A549 (cell line): Measurements from ENCODE around the gene SPTLC3. TPM values are rescaled to one million over a fixed set of nuclear protein-coding genes. Genes with fewer than 3 reads are reported as not detected.

Experiments used
- ATAC-seq, 2 experiments: fragments of 200-7000 bp in 1 of 2; fragments of >200 bp in 1 of 2; cut with Nextera tagmentation in 1 of 2; cut with Tn5 transposase in 1 of 2; 3 replicates each; pipeline versions ENCODE4 v1.8.0 to v1.9.1; 2018 to 2020; ENCODE audit warnings: mild to moderate bottlenecking in 1 of 2, moderate library complexity in 1 of 2
- CTCF ChIA-PET: fragments of 300-600 bp; sonication (Branson Sonifier 250); formaldehyde crosslinking; extraction: SDS; loops from one replicate; lab custom pipeline; 2021; ENCODE audit warnings: antibody characterized with exemption, inconsistent platforms; lab: Yijun Ruan, JAX
- POLR2A ChIA-PET: fragments of 350-600 bp; formaldehyde crosslinking; extraction: SDS; loops from one replicate; lab custom pipeline; 2021; ENCODE audit warnings: antibody characterized with exemption, inconsistent platforms; lab: Yijun Ruan, JAX
- DNase-seq, 2 experiments: peaks; one replicate each; pipeline versions ENCODE4 v3.0.0 to v3.0.0-alpha.2; 2011 to 2016; ENCODE audit warnings: low read depth in 1 of 2, low spot score in 1 of 2
- FAIRE-seq: peaks from 2 replicates; lab custom pipeline; 2011; peaks lifted over from hg19 to GRCh38; lab: Jason Lieb, UNC
- H3K27ac ChIP-seq, 2 experiments: fragments of >200 bp; sonication (Bioruptor Twin); formaldehyde crosslinking; 3 replicates each; pipeline ENCODE4 v1.5.1; 2016 to 2017
- H3K4me1 ChIP-seq: fragments of >200 bp; sonication (Bioruptor Twin); formaldehyde crosslinking; 3 replicates; pipeline ENCODE4 v1.6.1; 2016
- H3K4me2 ChIP-seq: fragments of >200 bp; sonication (Bioruptor Twin); formaldehyde crosslinking; 3 replicates; pipeline ENCODE4 v1.6.1; 2016
- H3K4me3 ChIP-seq: fragments of >200 bp; sonication (Bioruptor Twin); formaldehyde crosslinking; 3 replicates; pipeline ENCODE4 v1.5.1; 2016
- H3K9me3 ChIP-seq: fragments of >200 bp; sonication (Bioruptor Twin); formaldehyde crosslinking; 3 replicates; pipeline ENCODE4 v1.6.1; 2016
- BCL3 ChIP-seq: fragments of >200 bp; sonication (Bioruptor Twin); formaldehyde crosslinking; IDR thresholded peaks from 3 replicates; pipeline ENCODE4 v1.6.1; 2016
- CBX8 ChIP-seq: fragments of 200-600 bp; sonication (generic); IDR thresholded peaks from 2 replicates; pipeline ENCODE4 v1.6.1; 2016
- CHD4 ChIP-seq: fragments of 200-600 bp; sonication (generic); IDR thresholded peaks from 2 replicates; pipeline ENCODE4 v1.6.1; 2016; ENCODE audit warnings: antibody characterized with exemption, mild to moderate bottlenecking, borderline replicate concordance
- ELK1 ChIP-seq: fragments of 150-350 bp; IDR thresholded peaks from 2 replicates; pipeline ENCODE4 v1.6.1; 2014; ENCODE audit warnings: low read depth, mild to moderate bottlenecking, low read length
- EP300 ChIP-seq, 2 experiments: fragments of >200 bp; sonication (Bioruptor Twin); formaldehyde crosslinking; IDR thresholded peaks; 2 replicates in 1 of 2; 3 replicates in 1 of 2; pipeline ENCODE4 v1.6.1; 2016 to 2017
- ESRRA ChIP-seq: fragments of 150-350 bp; IDR thresholded peaks from 2 replicates; pipeline ENCODE4 v1.6.1; 2014; ENCODE audit warnings: mild to moderate bottlenecking, low read length, borderline replicate concordance
- FOSL2 ChIP-seq, 2 experiments: fragments of 450-650 bp in 1 of 2; fragments of >200 bp in 1 of 2; sonication (Bioruptor Twin) in 1 of 2; formaldehyde crosslinking; IDR thresholded peaks; 2 replicates each; pipeline versions ENCODE4 v1.5.0 to v1.6.1; 2016 to 2020; ENCODE audit warnings: mild to moderate bottlenecking in 1 of 2, moderate library complexity in 1 of 2
- FOXS1 ChIP-seq: fragments of 250-450 bp; sonication (Bioruptor Pico); IDR thresholded peaks from 2 replicates; pipeline ENCODE4 v1.5.0; 2020; ENCODE audit warnings: mild to moderate bottlenecking, moderate library complexity
- HDAC2 ChIP-seq: fragments of 200-600 bp; sonication (generic); IDR thresholded peaks from 2 replicates; pipeline ENCODE4 v1.6.1; 2016
- HOXB13 ChIP-seq: fragments of 250-450 bp; sonication (Bioruptor Pico); IDR thresholded peaks from 2 replicates; pipeline ENCODE4 v1.5.0; 2020; ENCODE audit warnings: low read depth, mild to moderate bottlenecking, moderate library complexity
- HOXB5 ChIP-seq: fragments of 250-450 bp; sonication (Bioruptor Pico); IDR thresholded peaks from 2 replicates; pipeline ENCODE4 v1.5.0; 2020; ENCODE audit warnings: mild to moderate bottlenecking, moderate library complexity
- MAFK ChIP-seq: fragments of 450-650 bp; IDR thresholded peaks from 2 replicates; pipeline ENCODE4 v1.6.1; 2014; ENCODE audit not compliant: partially characterized antibody
- NFE2L2 ChIP-seq: fragments of 150-350 bp; conservative IDR thresholded peaks from 2 replicates; pipeline ENCODE4 v1.6.1; 2014; ENCODE audit warnings: low read length
- PHF8 ChIP-seq: fragments of 200-600 bp; sonication (generic); IDR thresholded peaks from 2 replicates; pipeline ENCODE4 v1.6.1; 2016; ENCODE audit warnings: low read depth, mild to moderate bottlenecking, antibody characterized with exemption, moderate library complexity, borderline replicate concordance
- POLR2AphosphoS2 ChIP-seq: conservative IDR thresholded peaks from 2 replicates; pipeline ENCODE4 v1.6.1; 2012; ENCODE audit warnings: low read length, improper control_type of control experiment, inconsistent platforms
- RARB ChIP-seq: fragments of 250-450 bp; sonication (Bioruptor Pico); IDR thresholded peaks from 2 replicates; pipeline ENCODE4 v1.8.0; 2021; ENCODE audit warnings: mild to moderate bottlenecking, moderate library complexity
- REST ChIP-seq: fragments of 200-600 bp; sonication (generic); IDR thresholded peaks from 2 replicates; pipeline ENCODE4 v1.6.1; 2016; ENCODE audit warnings: antibody characterized with exemption, mild to moderate bottlenecking, moderate library complexity
- RFX5 ChIP-seq: fragments of 450-650 bp; IDR thresholded peaks from 2 replicates; pipeline ENCODE4 v1.7.1; 2014; ENCODE audit warnings: antibody characterized with exemption, mild to moderate bottlenecking, moderate library complexity
- SMC3 ChIP-seq: fragments of >200 bp; sonication (Bioruptor Twin); formaldehyde crosslinking; IDR thresholded peaks from 3 replicates; pipeline ENCODE4 v1.6.1; 2018; ENCODE audit warnings: inconsistent platforms
- USF2 ChIP-seq: fragments of 450-650 bp; IDR thresholded peaks from 2 replicates; pipeline ENCODE4 v1.6.1; 2014; ENCODE audit warnings: antibody characterized with exemption
- ZFP36 ChIP-seq: fragments of 450-650 bp; IDR thresholded peaks from 2 replicates; pipeline ENCODE4 v1.6.1; 2014; ENCODE audit warnings: borderline replicate concordance; ENCODE audit not compliant: partially characterized antibody
- ZSCAN20 ChIP-seq: fragments of 250-450 bp; sonication (Bioruptor Pico); IDR thresholded peaks from 2 replicates; pipeline ENCODE4 v1.8.0; 2022; ENCODE audit warnings: mild to moderate bottlenecking, moderate library complexity
- WGBS: methylation state at CpG from one replicate; pipeline ENCODE4 v1.1.6; 2017; ENCODE audit errors: missing lambda C conversion rate; 5-methylcytosine and 5-hydroxymethylcytosine counted together
- polyA plus RNA-seq, 4 experiments: library from polyadenylated mRNA; depleted of rRNA in 3 of 4; stranded (reverse); fragments of >200 nt; fragmentation: RNase III in 1 of 4; extraction: RNeasy Plus Mini Kit Qiagen cat#74134 plus additional on column Dnase treatment in 1 of 4; gene quantifications; 2 replicates in 3 of 4; 3 replicates in 1 of 4; pipeline ENCODE4 v1.2.3, GENCODE V29; 2011 to 2017

SPTLC3 gene
- polyA plus RNA-seq, 2 of the 4 experiments (the other 2 are of a cell fraction) = 0.10 to 0.57 TPM

GRCh38 chr20:13002251-13002650, 6.5 kb upstream of the SPTLC3 start (continued):
- TF ChIP-seq USF2 (no peak), REST (no peak), NFE2L2 (no peak), EP300 (IDR thresholded peaks at IDR 0.05) (no peak), POLR2AphosphoS2 (no peak)

GRCh38 chr20:13006825-13007224, 1.9 kb upstream of the SPTLC3 start:
- peaks cover 20% of the 10 kb centered on the region; the same call in 2 of the 3 replicates for H3K4me1 ChIP-seq
- ChIA-PET POLR2A (no interaction called here), CTCF (interaction anchor here (1.5 kb wide), 1 partner anchor 14 kb away, joined by 4 read pairs; no protein-coding TSS in a partner anchor)
- H3K4me2 ChIP-seq = no peak overlapping the region
- H3K27ac ChIP-seq = no peak overlapping the region
- DNase-seq = no peak
- FAIRE-seq = peak; percentile 23
- no peaks in the 10 kb centered on the region for H3K9me3 ChIP-seq
- WGBS = 16% methylated on average over 3 of the region's 3 CpGs
- no peak overlapping the region for H3K4me3 ChIP-seq
- TF ChIP-seq MAFK (no peak), FOSL2 (IDR thresholded peaks at IDR 0.05) (no peak), FOSL2 (CRISPR knock-in tag; IDR thresholded peaks at IDR 0.05) (peak; percentile 34)
- ATAC-seq = peak in 1 of 2 experiments; percentile 34; a peak in 1 of 6 replicates

- POLR2A ChIA-PET = no interaction called here
- H3K9me3 ChIP-seq = no peaks in the 10 kb centered on the region
- H3K27ac ChIP-seq = no peak overlapping the region
- DNase-seq = no peak
- no peak overlapping the region for H3K4me3 ChIP-seq
- H3K4me1 ChIP-seq = peaks cover 20% of the 10 kb centered on the region; the same call in 2 of the 3 replicates
- WGBS = 53% methylated on average over 3 of the region's 3 CpGs
- no peak for ATAC-seq
- FAIRE-seq = no peak
- CTCF ChIA-PET = interaction anchor here (1.4 to 1.5 kb wide), 2 partner anchors 15 to 21 kb away, joined by 3 to 4 read pairs; no protein-coding TSS in a partner anchor
- TF ChIP-seq SMC3 (no peak), RARB (CRISPR knock-in tag) (no peak), ELK1 (no peak), HOXB13 (CRISPR knock-in tag) (no peak), PHF8 (no peak), HDAC2 (no peak)
- no peak overlapping the region for H3K4me2 ChIP-seq
Measured at GRCh38 chr20:13007596-13007995, 1.2 kb upstream of the SPTLC3 start.

- H3K27ac ChIP-seq = no peak overlapping the region
- DNase-seq = no peak
- ChIA-PET CTCF (interaction anchor here (0.9 to 1.9 kb wide), 3 partner anchors 40 to 241 kb away, joined by 3 to 6 read pairs (median 3); no protein-coding TSS in a partner anchor), POLR2A (no interaction called here)
- no peak for FAIRE-seq
- peaks cover 20% of the 10 kb centered on the region; the same call in 2 of the 3 replicates for H3K4me1 ChIP-seq
- no peaks in the 10 kb centered on the region for H3K9me3 ChIP-seq
- TF ChIP-seq BCL3 (no peak), CHD4 (no peak), FOSL2 (IDR thresholded peaks at IDR 0.05) (no peak), FOSL2 (CRISPR knock-in tag; IDR thresholded peaks at IDR 0.05) (no peak), FOXS1 (CRISPR knock-in tag) (no peak), ZFP36 (no peak), CBX8 (no peak), ZSCAN20 (CRISPR knock-in tag) (no peak), HOXB5 (CRISPR knock-in tag) (no peak), ESRRA (no peak), NFE2L2 (no peak), MAFK (no peak), RFX5 (no peak), HDAC2 (no peak)
- ATAC-seq = no peak; a peak in 1 of 6 replicates
- H3K4me2 ChIP-seq = peak overlapping the region; percentile 44
- WGBS = 24% methylated on average over 6 of the region's 6 CpGs
- no peak overlapping the region for H3K4me3 ChIP-seq
Measured at GRCh38 chr20:13009682-13010406, 1.1 kb downstream of the SPTLC3 start.
